ENCODE measurements around the gene PCSK2. TPM values are rescaled to one million over a fixed set of nuclear protein-coding genes. Genes with fewer than 3 reads are reported as not detected.

The PCSK2 gene
- total and polyA plus RNA-seq, 2 of the 8 experiments (the other 6 are each of a cell fraction or from before 2014, with no cell fraction given), result 1.9 to 4.2 TPM

DNA sequence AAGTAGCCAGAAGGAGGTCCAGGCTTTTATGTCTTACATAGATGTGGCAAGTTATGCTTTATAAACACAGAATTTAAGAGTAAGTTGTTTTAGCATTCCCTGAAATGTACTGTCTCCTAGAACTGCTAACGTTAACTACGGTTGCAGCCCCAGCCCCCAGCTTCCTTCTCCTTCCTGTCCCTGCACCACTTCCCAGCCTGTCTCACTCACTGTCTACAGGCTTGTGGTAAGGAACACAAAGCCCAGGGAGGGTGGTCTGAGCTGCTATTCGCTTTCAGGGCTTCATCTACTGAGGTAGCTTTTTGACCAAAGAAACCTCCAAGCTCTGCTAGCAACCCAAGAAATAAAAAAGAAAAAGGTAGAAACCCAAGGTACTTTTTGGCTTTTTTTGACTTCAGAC, 35.9 kb downstream of the PCSK2 start (continued):
- TF ChIP-seq, protein P1, sequence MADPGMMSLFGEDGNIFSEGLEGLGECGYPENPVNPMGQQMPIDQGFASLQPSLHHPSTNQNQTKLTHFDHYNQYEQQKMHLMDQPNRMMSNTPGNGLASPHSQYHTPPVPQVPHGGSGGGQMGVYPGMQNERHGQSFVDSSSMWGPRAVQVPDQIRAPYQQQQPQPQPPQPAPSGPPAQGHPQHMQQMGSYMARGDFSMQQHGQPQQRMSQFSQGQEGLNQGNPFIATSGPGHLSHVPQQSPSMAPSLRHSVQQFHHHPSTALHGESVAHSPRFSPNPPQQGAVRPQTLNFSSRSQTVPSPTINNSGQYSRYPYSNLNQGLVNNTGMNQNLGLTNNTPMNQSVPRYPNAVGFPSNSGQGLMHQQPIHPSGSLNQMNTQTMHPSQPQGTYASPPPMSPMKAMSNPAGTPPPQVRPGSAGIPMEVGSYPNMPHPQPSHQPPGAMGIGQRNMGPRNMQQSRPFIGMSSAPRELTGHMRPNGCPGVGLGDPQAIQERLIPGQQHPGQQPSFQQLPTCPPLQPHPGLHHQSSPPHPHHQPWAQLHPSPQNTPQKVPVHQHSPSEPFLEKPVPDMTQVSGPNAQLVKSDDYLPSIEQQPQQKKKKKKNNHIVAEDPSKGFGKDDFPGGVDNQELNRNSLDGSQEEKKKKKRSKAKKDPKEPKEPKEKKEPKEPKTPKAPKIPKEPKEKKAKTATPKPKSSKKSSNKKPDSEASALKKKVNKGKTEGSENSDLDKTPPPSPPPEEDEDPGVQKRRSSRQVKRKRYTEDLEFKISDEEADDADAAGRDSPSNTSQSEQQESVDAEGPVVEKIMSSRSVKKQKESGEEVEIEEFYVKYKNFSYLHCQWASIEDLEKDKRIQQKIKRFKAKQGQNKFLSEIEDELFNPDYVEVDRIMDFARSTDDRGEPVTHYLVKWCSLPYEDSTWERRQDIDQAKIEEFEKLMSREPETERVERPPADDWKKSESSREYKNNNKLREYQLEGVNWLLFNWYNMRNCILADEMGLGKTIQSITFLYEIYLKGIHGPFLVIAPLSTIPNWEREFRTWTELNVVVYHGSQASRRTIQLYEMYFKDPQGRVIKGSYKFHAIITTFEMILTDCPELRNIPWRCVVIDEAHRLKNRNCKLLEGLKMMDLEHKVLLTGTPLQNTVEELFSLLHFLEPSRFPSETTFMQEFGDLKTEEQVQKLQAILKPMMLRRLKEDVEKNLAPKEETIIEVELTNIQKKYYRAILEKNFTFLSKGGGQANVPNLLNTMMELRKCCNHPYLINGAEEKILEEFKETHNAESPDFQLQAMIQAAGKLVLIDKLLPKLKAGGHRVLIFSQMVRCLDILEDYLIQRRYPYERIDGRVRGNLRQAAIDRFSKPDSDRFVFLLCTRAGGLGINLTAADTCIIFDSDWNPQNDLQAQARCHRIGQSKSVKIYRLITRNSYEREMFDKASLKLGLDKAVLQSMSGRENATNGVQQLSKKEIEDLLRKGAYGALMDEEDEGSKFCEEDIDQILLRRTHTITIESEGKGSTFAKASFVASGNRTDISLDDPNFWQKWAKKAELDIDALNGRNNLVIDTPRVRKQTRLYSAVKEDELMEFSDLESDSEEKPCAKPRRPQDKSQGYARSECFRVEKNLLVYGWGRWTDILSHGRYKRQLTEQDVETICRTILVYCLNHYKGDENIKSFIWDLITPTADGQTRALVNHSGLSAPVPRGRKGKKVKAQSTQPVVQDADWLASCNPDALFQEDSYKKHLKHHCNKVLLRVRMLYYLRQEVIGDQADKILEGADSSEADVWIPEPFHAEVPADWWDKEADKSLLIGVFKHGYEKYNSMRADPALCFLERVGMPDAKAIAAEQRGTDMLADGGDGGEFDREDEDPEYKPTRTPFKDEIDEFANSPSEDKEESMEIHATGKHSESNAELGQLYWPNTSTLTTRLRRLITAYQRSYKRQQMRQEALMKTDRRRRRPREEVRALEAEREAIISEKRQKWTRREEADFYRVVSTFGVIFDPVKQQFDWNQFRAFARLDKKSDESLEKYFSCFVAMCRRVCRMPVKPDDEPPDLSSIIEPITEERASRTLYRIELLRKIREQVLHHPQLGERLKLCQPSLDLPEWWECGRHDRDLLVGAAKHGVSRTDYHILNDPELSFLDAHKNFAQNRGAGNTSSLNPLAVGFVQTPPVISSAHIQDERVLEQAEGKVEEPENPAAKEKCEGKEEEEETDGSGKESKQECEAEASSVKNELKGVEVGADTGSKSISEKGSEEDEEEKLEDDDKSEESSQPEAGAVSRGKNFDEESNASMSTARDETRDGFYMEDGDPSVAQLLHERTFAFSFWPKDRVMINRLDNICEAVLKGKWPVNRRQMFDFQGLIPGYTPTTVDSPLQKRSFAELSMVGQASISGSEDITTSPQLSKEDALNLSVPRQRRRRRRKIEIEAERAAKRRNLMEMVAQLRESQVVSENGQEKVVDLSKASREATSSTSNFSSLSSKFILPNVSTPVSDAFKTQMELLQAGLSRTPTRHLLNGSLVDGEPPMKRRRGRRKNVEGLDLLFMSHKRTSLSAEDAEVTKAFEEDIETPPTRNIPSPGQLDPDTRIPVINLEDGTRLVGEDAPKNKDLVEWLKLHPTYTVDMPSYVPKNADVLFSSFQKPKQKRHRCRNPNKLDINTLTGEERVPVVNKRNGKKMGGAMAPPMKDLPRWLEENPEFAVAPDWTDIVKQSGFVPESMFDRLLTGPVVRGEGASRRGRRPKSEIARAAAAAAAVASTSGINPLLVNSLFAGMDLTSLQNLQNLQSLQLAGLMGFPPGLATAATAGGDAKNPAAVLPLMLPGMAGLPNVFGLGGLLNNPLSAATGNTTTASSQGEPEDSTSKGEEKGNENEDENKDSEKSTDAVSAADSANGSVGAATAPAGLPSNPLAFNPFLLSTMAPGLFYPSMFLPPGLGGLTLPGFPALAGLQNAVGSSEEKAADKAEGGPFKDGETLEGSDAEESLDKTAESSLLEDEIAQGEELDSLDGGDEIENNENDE (IDR thresholded peaks at IDR 0.05; ENCODE audit: insufficient replicate concordance, low read length), result no peak
- no peak for TF ChIP-seq SIRT6 (IDR thresholded peaks at IDR 0.05; ENCODE audit: low read length)
- TF ChIP-seq MAFK (IDR thresholded peaks at IDR 0.05; ENCODE audit: low read depth, low read length), result no peak

Data from H1 (cell line).